GM06990 (cell line): ENCODE data around the gene MGAT5B.

Source experiments
- DNase-seq: peaks from one replicate; pipeline ENCODE4 v3.0.0-alpha.2; 2011; ENCODE audit not compliant: insufficient read length; ENCODE audit errors: extremely low read depth
- H3K27me3 ChIP-seq: replicated peaks from 2 replicates; pipeline ENCODE4 v1.6.0; 2011; ENCODE audit warnings: low read length; ENCODE audit not compliant: control insufficient read depth, insufficient read depth
- H3K36me3 ChIP-seq: 2 replicates; pipeline ENCODE4 v1.5.1; 2011; ENCODE audit warnings: low read length; ENCODE audit not compliant: control insufficient read depth, insufficient read depth
- H3K4me3 ChIP-seq: replicated peaks from 2 replicates; pipeline ENCODE4 v1.5.1; 2011; ENCODE audit warnings: low read depth, mild to moderate bottlenecking, control low read depth, low read length
- CTCF ChIP-seq: IDR thresholded peaks from 2 replicates; pipeline ENCODE4 v1.5.1; 2011; ENCODE audit warnings: low read length, control low read depth, mild to moderate bottlenecking, inconsistent platforms; ENCODE audit not compliant: insufficient read depth, poor library complexity, severe bottlenecking

MGAT5B gene

DNA sequence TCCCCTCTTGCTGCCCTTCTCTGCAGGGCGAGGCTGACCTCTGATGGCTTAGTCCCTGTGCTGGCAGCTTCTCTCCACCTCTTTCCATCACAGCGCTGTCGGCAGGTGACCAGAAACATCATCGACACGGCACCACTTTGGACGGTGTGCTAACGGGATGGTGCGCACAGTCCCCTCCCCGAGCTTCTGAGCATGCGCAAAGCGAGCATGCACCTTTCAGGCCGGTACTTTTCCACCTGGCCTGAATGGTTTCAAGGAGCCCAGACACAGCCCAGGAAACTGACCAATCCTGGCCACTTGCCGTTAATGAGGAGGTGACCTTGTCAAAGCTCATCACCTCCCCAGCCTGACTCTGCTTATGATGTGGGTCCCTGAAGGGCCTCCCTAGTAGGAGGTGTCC lies 54.8 kb downstream of the MGAT5B start:
- H3K4me3 ChIP-seq, result no peak overlapping the region
- DNase-seq, result no peak
- no peaks in the 10 kb centered on the region; the same call in none of the 2 replicates for H3K27me3 ChIP-seq
- no peaks in the 10 kb centered on the region for H3K36me3 ChIP-seq
- no peak for TF ChIP-seq CTCF

GRCh38 chr17:76923491-76923890 lies 55.3 kb downstream of the MGAT5B start:
- no peaks in the 10 kb centered on the region for H3K36me3 ChIP-seq
- H3K27me3 ChIP-seq, result no peaks in the 10 kb centered on the region; the same call in none of the 2 replicates

DNA sequence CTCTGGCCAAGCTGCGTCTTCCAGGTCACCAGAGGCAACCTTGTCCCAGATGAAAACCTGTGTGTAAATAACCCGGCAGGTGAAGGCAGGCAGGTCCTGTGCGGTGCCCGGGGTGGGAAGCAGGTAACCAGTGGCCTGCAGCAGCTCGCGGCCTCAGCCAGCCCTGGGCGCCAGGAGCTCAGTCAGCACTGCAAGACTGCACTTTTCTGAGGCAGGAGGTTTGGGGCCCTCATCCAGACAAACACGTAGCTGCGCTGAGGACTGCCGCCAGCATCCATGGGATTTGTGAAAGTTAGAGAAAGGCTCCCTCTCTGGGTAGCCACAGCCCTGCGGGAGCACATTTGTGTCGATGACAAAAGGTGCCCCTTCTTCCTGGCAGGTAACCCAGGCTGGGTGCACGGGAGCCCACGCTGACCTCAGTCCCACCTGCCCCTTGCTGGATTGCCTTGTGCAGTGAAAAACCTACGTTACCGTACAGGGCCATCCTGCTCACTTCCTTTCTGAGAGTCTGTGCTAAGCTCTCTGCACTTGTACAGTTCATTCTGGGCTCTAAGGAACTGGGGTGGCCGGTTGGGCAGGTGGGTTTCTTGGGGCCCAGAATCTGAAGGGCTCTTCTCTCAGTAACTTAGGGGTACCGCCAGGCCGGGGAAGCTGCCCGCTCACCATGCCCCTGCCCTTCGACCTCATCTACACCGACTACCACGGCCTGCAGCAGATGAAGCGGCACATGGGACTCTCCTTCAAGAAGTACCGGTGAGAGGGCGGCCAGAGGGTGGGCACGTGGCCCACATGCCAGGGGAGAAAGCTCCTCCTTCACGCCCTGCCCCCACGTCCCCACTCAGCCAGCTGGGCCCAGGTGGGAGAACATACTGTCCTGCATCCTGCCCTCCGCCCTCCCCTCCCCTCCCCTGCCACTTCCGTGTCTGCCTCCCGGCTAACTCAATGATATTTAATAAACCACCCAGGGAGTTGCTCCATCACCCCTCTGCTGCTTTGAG lies 56.4 kb downstream of the MGAT5B start:
- Histone ChIP-seq H3K4me3 (no peak overlapping the region), H3K27me3 (no peaks in the 10 kb centered on the region; the same call in none of the 2 replicates), H3K36me3 (no peaks in the 10 kb centered on the region)
- no peak for DNase-seq
- no peak for TF ChIP-seq CTCF

More at GRCh38 chr17:76923491-76923890, 55.3 kb downstream of the MGAT5B start:
- TF ChIP-seq CTCF, result no peak
- no peak for DNase-seq
- no peak overlapping the region for H3K4me3 ChIP-seq

DNA sequence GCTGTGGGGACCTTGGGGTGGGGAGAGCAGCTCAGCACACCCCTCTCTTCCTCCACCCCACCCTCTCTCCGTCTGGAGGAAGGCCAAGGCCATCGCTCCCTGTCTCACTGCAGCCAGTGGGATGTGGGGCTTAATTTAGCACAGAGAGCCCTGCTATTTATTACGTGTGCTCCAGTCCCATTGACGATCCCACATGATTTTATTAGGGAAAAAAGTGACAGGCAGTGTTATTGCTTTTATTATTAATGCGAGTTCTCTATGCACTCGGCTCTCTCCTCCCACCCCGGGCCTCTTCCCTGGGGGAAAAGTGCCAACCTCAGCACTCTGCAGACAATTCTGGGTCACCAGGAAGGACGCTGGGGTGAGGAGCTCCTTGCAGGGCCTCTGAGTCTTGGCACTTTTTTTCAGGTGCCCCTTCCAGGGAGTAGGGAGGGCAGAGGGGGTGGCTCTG lies 57.3 kb downstream of the MGAT5B start:
- Histone ChIP-seq H3K36me3 (no peaks in the 10 kb centered on the region), H3K4me3 (no peak overlapping the region), H3K27me3 (no peaks in the 10 kb centered on the region; the same call in none of the 2 replicates)
- no peak for DNase-seq
- TF ChIP-seq CTCF, result no peak

GRCh38 chr17:76926237-76926866 lies 58.1 kb downstream of the MGAT5B start:
- Histone ChIP-seq H3K4me3 (no peak overlapping the region), H3K36me3 (no peaks in the 10 kb centered on the region), H3K27me3 (no peaks in the 10 kb centered on the region; the same call in 1 of the 2 replicates)
- TF ChIP-seq CTCF, result no peak
- no peak for DNase-seq
